Mucosa of stomach (tissue), 1 donor: Measurements from ENCODE around the gene OR7D2.
"Not testable (repeated sequence)": the region's sequence is repeated elsewhere in the genome, so short reads cannot be mapped to it uniquely, and the experiment has no call there.

Experiments
- H3K27me3 ChIP-seq: one replicate; pipeline ENCODE4 v1.7.0; 2013; ENCODE audit warnings: mild to moderate bottlenecking, low read length; ENCODE audit not compliant: control insufficient read depth, insufficient read depth
- H3K36me3 ChIP-seq: one replicate; pipeline ENCODE4 v1.7.0; 2013; ENCODE audit warnings: low read length; ENCODE audit not compliant: control insufficient read depth, insufficient read depth
- H3K4me1 ChIP-seq: one replicate; pipeline ENCODE4 v1.7.0; 2013; ENCODE audit warnings: mild to moderate bottlenecking, low read length; ENCODE audit not compliant: control insufficient read depth, insufficient read depth
- H3K4me3 ChIP-seq: one replicate; pipeline ENCODE4 v1.7.0; 2013; ENCODE audit warnings: low read length
- H3K9ac ChIP-seq: one replicate; pipeline ENCODE4 v1.7.0; 2013; ENCODE audit warnings: mild to moderate bottlenecking, low read length, moderate library complexity
- H3K9me3 ChIP-seq: one replicate; pipeline ENCODE4 v1.7.0; 2013; ENCODE audit warnings: mild to moderate bottlenecking, low read length, moderate library complexity; ENCODE audit not compliant: control insufficient read depth
- donor health status: Pancreatic carcinoma.

Gene OR7D2

GRCh38 chr19:9156304-9156703 is 22.5 kb upstream of the OR7D2 start:
- Histone ChIP-seq H3K4me1 (no peaks in the 10 kb centered on the region), H3K9ac (no peak overlapping the region), H3K36me3 (peaks cover 24% of the 10 kb centered on the region), H3K4me3 (no peak overlapping the region), H3K9me3 (peaks cover 5% of the 10 kb centered on the region), H3K27me3 (no peaks in the 10 kb centered on the region)

DNA sequence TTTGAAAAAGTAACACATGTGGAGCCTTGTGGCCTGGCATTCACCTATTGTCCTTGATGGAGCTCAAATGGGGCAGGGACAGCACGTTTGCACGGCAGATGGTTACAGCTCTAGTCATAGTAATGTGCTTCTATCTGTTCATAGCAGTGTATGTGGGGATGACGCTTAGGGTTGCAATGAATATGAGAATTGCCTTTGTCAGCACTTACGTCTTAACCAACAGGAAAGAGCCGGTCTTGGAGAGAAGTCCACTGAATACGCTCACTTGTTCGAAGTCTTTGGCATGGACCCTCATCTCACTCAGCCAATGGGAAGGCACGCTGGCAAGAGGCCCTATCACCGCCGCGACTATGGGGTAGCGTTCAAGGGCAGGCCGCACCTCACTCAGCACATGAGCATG is 18.9 kb upstream of the OR7D2 start:
- peaks cover 5% of the 10 kb centered on the region for H3K9me3 ChIP-seq
- no peaks in the 10 kb centered on the region for H3K4me1 ChIP-seq
- H3K36me3 ChIP-seq, result peaks cover 32% of the 10 kb centered on the region
- no peaks in the 10 kb centered on the region for H3K27me3 ChIP-seq
- no peak overlapping the region for H3K4me3 ChIP-seq
- no peak overlapping the region for H3K9ac ChIP-seq

DNA sequence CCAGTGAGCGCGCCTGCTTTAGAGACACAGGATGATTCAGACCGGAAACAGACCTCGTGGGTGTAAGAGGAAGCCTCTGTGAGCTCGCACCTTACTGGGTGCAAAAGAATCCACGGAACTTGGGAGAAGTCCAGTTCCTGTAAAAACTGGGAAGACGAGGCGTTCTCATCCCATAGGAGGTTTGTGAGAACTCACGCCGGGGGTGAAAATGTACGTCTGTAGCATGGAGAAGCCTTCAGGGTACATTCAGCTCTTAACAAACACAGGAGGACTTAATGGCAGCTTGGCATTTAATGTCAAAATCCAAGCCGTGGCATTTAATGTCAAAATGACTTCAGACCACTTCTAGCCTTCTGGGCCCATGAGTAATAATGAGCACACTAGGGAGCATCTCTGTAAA is 17.4 kb upstream of the OR7D2 start:
- Histone ChIP-seq H3K36me3 (peaks cover 32% of the 10 kb centered on the region), H3K4me1 (no peaks in the 10 kb centered on the region), H3K9me3 (peaks cover 5% of the 10 kb centered on the region), H3K9ac (no peak overlapping the region), H3K27me3 (no peaks in the 10 kb centered on the region), H3K4me3 (no peak overlapping the region)

GRCh38 chr19:9165261-9165660 is 13.5 kb upstream of the OR7D2 start:
- no peaks in the 10 kb centered on the region for H3K27me3 ChIP-seq
- H3K9me3 ChIP-seq, result peaks cover 3% of the 10 kb centered on the region
- H3K36me3 ChIP-seq, result peaks cover 19% of the 10 kb centered on the region
- no peaks in the 10 kb centered on the region for H3K4me1 ChIP-seq
- H3K4me3 ChIP-seq, result no peak overlapping the region
- no peak overlapping the region for H3K9ac ChIP-seq

DNA sequence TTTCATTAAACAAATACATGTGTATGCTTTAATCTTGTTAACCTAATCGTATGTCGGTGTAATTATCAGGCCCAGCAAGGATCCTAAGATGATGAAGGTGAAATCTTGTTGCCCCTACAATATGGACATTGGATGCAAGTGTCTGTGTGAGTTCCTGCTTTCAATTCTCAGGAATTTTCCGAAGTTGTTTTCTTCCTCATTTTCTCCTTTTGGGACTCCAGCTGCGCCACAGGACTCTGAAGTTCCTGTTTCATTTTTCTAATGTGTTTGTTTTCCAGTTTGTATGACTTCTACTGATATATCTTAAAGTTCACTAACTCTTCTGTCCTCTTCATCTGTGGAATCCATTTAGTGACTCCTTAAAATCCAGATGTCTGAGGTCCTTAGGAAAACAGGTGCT is 11.9 kb upstream of the OR7D2 start:
- Histone ChIP-seq H3K9me3 (no peaks in the 10 kb centered on the region), H3K27me3 (no peaks in the 10 kb centered on the region), H3K36me3 (peaks cover 3% of the 10 kb centered on the region), H3K4me3 (no peak overlapping the region), H3K4me1 (no peaks in the 10 kb centered on the region), H3K9ac (no peak overlapping the region)

DNA sequence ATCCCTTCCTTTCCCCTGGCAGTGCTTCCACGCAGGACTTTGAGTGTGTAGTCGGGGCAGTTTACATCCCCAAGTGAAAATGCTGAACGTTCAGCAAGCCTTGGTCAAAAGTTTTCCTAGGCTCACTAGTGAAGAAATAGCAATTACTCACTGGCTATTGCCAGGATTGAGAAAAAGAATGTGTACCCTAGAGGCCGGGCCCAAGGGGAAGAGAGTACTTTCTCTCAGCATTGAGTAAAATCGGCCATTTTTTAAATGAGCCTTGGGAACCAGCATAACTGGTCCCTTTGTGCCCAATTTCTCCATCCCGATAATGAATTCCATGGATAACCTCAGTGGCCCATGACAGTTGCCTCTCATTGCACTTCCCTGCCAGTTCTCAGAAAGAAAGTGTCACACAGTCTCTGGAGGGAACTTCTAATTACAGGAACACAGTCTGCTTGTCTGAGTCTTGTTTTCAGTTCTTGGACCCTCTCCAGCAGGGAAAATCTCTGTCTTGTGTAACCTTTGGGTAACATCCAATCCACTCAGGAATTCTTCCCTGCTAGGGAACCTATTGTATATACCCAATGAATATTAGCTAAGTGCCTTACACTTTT is 7.3 kb upstream of the OR7D2 start:
- Histone ChIP-seq H3K4me1 (no peaks in the 10 kb centered on the region), H3K9me3 (no peaks in the 10 kb centered on the region), H3K36me3 (no peaks in the 10 kb centered on the region), H3K4me3 (no peak overlapping the region), H3K9ac (no peak overlapping the region), H3K27me3 (no peaks in the 10 kb centered on the region)

DNA sequence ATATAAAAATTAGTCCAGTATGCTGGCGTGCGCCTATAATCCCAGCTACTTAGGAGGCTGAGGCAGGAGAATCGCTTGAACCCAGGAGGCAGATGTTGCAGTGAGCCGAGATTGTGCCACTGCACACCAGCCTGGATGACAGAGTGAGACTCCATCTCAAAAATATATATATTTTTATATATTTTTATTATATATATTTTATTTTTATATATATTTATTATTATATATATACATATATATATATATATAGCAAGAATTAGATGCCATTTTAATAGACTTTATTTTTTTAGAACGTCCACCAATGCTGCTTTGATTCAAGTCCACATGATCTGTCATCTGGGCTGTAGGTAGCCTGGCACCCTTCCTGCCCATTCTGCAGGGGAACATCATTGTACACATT is 3.5 kb upstream of the OR7D2 start:
- H3K9me3 ChIP-seq, result no peaks in the 10 kb centered on the region
- H3K9ac ChIP-seq, result no peak overlapping the region
- no peaks in the 10 kb centered on the region for H3K27me3 ChIP-seq
- H3K4me1 ChIP-seq, result no peaks in the 10 kb centered on the region
- no peaks in the 10 kb centered on the region for H3K36me3 ChIP-seq
- no peak overlapping the region for H3K4me3 ChIP-seq

- Histone ChIP-seq H3K4me1 (no peaks in the 10 kb centered on the region), H3K4me3 (no peak overlapping the region), H3K9ac (no peak overlapping the region), H3K36me3 (no peaks in the 10 kb centered on the region), H3K27me3 (no peaks in the 10 kb centered on the region), H3K9me3 (no peaks in the 10 kb centered on the region)
Measured at GRCh38 chr19:9183000-9183399, 4.2 kb downstream of the OR7D2 start.

GRCh38 chr19:9187191-9187590 is 8.4 kb downstream of the OR7D2 start:
- H3K36me3 ChIP-seq, result no peaks in the 10 kb centered on the region
- no peak overlapping the region for H3K9ac ChIP-seq
- H3K9me3 ChIP-seq, result no peaks in the 10 kb centered on the region
- no peaks in the 10 kb centered on the region for H3K4me1 ChIP-seq
- no peak overlapping the region for H3K4me3 ChIP-seq
- no peaks in the 10 kb centered on the region for H3K27me3 ChIP-seq

DNA sequence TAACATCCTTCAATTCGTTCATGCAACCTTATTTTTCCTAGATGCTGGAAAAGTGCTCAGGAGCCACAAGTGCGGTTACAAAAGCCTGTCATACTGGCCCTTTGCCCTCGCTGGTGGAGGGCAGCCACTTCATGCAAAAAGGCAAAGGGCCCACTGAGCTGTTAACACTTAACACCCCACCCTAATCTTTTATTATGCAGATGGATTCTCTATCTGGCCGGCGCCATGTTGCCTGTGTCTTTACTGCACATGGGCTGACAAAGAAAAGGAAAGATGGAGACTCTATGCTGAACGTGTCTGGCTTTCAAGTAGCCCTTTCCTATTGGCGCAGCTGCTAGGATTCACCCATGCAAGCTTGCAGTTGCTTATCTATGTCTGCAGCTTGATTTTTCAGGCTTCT is 10.8 kb downstream of the OR7D2 start:
- no peaks in the 10 kb centered on the region for H3K9me3 ChIP-seq
- no peaks in the 10 kb centered on the region for H3K36me3 ChIP-seq
- H3K4me3 ChIP-seq, result no peak overlapping the region
- H3K4me1 ChIP-seq, result no peaks in the 10 kb centered on the region
- no peaks in the 10 kb centered on the region for H3K27me3 ChIP-seq
- H3K9ac ChIP-seq, result no peak overlapping the region

DNA sequence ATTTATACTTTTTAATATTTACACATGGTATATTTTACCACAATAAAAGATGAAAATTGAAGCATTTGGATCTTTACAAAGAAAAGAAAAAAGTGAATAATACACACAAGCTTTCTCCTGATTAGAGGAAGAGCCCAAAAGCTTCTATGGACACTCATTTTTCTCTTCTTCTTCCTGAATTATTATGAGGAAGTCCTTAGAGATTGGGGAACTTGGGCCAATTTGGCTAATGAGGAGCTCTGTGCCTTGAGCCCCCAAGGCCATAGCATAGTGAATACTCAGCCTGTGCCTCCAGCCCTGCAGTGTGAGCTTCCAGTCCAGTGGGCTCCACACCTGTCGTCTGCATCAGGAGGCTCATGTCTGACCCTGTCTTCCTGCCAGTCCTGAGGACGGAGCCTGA is 19.3 kb downstream of the OR7D2 start:
- not testable (repeated sequence) for H3K4me1 ChIP-seq, H3K4me3 ChIP-seq, H3K9ac ChIP-seq, H3K9me3 ChIP-seq, H3K27me3 ChIP-seq, H3K36me3 ChIP-seq

- Histone ChIP-seq H3K27me3 (peaks cover 2% of the 10 kb centered on the region), H3K9me3 (no peaks in the 10 kb centered on the region), H3K9ac (no peak overlapping the region), H3K4me3 (no peak overlapping the region), H3K36me3 (no peaks in the 10 kb centered on the region), H3K4me1 (no peaks in the 10 kb centered on the region)
Measured at GRCh38 chr19:9205501-9206113, 26.8 kb downstream of the OR7D2 start.

- Histone ChIP-seq H3K4me3 (no peak within 1 kb of the TSS), H3K9me3 (no peaks in the 10 kb centered on the region), H3K27me3 (no peaks in the 10 kb centered on the region), H3K36me3 (no peaks in the 10 kb centered on the region), H3K4me1 (no peaks in the 10 kb centered on the region), H3K9ac (no peak within 1 kb of the TSS)
Measured at GRCh38 chr19:9219489-9219888, 40.7 kb downstream of the OR7D2 start, which contains the start of gene OR7D4. Gene OR7D4, minus strand, starts transcription at chr19:9219589. Its CDS starts 4,752 bp downstream, at chr19:9214837.
